Activated CD4-positive, alpha-beta T cell treated with anti-CD3 and anti-CD28 coated beads for 1 hour (primary cell): ENCODE data around the gene FURIN.
"Not testable (repeated sequence)": the region's sequence is repeated elsewhere in the genome, so short reads cannot be mapped to it uniquely, and the experiment has no call there.

Experiments
- DNase-seq: peaks from one replicate; pipeline ENCODE4 v3.0.0-alpha.2; 2020

FURIN gene

DNA sequence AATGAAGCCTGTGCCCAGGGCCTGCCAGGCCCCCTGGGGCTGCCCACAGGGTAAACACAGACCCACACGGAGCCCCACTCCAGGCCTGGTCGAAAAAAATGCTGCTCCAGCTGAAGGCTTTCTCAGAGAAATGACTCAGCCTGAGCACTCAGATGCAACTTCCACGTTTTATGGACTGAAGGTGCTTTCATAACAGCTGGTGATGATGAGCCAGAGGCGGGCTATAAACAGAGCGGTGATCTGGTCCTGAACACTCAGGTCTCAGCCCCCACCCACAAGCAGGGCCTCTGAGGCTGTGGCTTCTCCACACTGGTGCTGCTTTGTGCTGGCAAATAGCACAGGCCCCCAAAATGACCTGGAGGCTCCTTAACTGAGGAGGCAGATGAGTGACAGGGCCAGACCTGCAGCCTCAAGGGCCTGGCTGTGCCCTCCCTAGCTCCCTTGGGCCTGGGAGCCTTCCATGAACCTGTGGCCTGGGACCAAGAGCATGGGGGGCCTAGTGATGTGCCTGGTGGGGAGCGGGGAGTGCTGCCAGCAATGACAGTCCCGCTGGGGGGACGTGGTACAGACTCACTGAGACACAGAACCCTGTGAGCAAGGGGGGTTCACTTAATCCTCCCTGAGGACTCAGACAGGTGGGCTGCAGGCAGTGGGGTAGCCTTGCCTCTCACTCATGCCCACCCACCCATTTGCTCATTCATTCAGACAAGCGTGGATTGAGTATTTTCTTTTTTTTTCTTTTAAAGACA, 23.0 kb upstream of the FURIN start:
- DNase-seq, result no peak

DNA sequence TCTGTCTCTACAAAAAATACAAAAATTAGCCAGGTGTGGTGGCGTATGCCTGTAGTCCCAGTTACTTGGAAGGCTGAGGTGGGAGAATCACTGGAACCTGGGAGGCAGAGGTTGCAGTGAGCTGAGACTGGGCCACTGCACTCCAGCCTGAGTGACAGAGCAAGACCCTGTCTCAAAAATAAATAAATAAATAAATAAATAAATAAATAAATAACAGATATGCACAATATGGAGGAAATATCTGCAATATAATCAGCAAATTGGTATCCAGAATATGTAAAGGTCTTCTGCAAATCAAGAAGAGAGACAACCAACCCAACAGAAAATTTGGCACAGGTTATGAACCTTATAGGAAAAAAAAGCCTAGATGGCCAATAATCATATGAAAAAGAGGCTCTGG, 19.0 kb upstream of the FURIN start:
- not testable (repeated sequence) for DNase-seq

DNA sequence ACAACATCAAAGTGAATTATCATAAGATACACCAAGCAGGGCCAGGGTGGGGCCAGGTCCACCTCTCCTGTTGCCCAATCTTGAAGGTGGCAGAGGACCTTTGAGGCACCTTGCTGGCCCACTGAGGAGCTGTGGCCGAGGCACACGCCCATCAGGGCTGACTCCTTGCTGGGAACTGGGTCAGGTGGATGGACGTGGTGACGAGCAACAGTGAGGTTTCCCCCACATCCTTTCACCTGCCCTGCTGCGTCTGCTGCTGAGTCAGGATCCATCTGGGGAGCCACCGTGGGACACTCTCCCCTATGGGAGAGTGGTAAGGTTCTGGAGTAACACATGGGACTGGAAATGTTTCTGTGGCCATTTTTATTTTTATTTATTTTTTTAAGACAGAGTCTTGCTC, 17.3 kb upstream of the FURIN start:
- DNase-seq, result no peak

DNA sequence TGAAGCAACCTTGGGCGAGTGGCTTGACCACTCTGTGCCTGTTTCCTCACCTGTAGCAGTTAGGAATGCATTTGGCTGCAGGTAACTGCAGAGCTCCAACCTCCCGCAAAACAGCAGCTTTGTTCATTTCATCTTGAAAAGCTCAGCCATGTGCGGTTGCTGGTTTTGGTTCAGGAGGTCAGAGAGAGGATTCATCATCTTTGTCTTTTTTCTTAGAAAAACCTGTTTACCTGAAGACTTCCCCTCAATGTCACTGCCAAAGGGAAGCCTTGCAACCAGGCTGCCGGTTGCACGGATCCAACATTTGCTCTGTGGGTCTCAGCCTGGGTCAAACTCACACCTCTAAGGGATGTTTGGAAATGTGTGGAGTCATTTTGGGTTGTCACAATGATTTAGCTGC, 16.4 kb upstream of the FURIN start:
- DNase-seq, result no peak

DNA sequence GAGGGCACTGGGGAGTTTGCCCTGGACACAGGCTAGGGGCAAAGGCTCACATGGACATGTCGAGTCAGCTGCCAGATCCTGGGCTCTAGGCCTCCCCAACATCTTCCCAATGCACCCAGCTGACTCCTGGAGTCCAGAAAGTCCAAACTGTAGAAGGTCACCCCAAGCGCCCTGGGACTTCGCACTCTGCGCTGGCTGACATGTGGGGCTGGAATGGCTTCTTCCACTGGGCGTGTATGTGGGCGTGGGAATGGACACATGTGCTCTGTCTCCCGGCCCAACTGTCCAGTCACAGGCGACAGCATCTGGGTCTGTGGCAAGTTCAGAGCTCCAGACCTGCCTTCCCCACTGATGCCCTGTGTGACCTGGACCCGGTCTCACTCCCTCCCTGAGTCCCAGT, 13.2 kb upstream of the FURIN start:
- DNase-seq, result no peak

DNA sequence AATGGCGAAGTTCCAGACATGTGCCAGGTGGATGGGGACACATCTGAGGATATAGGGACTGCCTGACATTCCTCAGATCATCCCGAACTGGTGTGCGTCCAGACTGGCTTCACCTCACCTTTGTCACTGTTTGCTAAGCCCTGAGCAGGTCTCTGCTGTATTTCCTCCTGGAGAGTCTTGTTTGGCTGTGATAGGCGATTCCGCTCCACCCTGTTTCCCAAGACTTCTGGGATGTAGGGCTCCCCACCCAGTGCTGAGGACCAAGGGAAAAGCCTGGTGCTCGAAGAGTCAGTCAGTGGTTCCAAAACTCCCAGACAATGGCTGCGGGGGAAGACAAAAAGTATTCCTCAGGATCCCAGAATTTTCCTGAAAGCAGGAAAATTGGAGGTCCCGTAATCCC, 11.1 kb upstream of the FURIN start:
- DNase-seq, result no peak

DNA sequence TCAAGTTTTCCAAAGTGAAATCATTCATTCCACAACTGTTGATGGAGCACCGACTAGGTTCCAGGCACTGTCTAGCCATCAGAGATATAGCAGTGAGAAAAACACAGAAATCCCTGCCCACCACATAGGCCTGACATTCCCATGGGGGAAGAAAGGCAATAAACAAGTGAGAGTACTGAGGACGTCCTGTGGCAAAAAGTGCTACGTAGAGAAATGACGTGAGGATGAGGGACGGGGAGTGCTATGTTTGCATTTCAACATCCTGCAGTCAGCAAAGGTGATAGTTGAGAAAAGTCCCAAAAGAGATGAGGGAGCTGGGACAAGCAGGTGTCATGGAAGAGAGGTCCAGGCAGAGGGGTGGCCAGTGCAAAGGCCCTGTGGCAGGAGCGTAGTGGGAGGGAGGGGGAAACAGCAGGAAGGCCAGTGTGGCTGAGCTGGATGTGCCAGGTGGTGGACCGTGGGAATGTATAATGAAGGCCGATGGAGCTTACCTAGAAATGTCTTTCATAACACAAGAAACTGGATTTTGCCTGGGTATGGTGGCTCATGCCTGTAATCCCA, 10.4 kb upstream of the FURIN start:
- no peak for DNase-seq

DNA sequence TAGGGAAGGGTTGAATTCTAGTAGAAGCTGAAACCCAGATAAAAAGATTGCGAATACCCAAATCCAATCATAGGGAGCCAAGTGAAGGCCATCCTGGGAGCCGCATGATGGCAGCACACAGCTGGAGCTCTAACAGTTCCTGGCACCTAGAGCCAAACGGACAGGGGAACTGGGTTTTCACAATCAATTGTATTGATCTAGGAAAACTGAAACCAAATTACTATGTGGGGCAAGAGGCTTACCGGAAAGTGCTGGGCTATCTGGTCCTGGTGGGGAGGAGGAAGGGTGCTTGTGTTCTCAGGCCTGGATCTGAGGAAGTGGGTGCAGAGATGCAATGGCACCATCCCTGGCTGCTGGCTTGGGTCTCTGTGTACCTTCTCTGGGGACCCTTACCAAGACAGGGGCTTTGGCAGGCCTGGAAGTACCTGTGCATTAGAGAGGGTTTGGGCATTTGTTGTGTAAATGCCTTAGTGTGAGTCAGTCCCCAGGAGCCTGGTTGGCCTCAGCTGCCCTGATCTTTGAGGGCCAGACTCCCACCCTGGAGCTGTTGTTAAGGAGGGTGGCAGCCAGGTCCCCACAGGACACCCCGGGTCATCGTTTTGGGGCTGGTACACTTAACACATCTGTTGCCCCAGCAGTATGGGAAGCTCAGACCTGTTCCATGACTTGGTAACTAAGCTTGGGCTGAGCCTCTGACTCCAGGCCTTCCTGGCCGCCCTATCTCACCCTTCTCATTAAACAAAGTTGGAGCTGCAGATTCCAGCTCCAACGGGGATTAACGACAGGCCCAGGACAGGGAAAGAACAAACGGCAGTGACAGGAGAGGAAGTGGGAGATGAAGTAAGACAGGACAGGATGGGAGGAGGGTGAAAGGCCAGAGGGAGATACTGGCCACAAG, 8.9 kb upstream of the FURIN start:
- no peak for DNase-seq

DNA sequence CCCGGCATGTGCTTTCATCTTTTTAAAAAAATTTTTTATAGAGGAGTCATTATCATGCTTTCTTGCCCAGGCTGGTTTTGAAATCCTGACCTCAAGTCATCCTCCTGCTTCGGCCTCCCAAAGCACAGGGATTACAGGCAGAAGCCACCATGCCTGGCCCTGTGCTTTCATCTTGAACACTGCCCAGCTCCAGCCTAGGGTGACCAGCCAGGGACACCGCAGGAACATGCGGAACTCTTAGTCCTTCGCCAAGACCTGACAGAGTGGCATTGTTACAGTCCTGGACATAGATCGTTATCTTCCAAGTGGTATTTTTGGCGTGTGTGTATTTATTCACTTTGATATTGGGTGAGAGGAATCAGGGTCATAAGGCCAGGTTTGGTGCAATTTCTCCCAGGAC, 7.9 kb upstream of the FURIN start:
- DNase-seq, result no peak

DNA sequence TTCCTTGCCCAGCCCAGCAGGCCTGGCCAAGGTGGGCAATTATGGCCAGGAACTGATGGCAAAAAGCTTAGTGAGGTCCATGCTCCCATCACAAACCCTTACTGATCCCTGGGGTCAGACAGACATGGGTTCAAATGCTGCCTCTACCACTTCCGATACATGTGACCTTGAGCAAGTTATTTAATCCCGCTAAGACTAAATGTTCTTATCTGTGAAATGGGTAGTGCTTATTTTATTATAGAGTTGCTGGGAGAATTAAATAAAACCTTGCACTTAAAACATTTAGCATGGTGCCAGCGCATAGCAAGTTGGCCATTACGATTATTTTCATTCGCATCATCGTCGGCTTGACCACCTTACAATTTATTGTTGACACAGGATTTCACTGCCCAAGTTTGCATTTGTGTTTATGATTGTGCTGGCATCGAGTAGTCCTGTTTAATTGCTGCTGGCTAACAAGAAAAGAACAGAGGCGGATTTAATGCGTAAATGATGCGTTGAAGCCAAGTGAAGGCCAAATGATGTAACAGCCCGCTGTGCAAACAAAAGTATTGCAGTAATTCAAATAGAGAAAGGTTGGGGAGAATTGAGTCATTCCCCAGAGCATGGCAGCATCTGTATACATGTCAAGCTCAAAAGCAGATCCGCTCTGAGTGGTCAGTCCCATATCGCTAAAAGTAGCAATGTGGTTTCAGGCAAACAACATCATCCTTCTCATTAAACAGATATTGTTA, 7.3 kb upstream of the FURIN start:
- no peak for DNase-seq

DNA sequence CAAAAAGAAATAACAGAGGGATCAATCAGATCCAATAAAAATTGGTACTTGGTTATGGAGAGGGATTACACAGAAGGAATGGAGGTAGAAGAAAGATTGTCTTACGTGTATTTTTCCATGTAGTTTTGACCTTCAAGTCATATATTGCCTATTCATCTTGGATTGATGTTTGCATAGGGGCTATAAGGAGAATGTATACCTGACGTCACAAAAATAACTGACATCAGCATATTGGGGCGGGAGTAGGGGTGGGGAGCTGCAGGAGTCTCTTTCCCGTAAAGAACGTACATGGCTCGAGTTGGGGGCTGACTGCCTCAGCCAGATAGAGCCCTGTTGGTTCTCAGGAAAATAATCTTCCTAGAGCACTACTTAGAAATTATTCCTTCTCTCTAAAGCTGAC, 5.9 kb upstream of the FURIN start:
- no peak for DNase-seq

DNA sequence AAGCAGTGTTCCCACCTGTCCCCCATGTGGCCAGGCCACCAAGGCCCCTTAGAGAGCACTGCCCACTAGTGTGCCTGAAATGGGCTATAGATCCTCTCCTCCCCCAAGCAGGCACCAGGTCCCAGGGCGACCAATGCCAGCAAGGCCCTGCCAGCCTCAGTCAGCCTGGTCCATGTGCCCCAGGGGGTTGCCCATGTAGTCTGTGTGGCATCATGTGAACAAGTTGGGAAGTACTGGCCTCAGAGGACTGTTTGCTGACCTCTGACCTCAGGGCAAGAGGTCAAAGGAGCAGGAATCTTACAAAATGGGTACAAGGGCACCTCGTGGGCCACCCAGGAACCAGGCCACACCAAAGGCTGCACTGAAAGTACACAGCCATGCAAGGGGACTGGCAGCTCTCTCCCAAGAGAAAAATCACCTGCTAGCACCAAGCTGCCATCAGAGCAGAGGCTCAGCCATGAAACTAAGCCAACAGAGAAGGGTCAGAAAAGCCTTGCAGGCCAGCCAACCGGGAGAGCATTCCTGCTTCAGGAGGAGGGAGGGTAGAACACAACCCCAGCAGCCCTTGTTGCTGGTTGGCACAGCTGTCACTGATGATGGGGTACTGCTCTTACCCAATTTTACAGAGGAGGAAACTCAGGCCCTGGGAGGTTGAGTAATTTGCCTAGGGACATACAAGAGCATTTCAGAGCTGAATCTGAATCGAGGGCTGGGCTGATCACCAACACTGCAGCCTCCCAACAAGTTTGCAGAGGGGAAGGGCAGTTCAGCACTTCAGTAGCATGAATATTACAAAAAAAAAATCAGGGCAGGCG, 5.2 kb upstream of the FURIN start:
- DNase-seq, result no peak

DNA sequence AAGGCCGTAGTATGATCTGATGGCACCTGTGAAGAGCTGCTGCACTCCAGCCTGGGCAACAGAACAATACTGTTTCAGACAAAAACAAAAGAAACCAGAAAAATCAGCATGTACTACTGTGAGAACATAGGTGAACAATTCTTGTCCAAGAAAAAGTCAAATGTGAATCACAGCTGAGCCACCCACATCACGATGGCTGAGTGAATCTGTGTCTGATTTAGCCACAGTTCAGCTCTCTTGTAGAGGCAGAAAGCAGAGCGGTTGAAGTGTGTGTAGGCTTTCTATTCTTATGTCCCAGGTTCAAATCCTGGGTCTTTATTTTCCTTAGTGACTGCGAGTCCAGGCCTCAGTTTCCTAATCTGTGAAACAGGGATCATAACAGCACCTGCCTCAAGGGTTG, 4.4 kb upstream of the FURIN start:
- no peak for DNase-seq

DNA sequence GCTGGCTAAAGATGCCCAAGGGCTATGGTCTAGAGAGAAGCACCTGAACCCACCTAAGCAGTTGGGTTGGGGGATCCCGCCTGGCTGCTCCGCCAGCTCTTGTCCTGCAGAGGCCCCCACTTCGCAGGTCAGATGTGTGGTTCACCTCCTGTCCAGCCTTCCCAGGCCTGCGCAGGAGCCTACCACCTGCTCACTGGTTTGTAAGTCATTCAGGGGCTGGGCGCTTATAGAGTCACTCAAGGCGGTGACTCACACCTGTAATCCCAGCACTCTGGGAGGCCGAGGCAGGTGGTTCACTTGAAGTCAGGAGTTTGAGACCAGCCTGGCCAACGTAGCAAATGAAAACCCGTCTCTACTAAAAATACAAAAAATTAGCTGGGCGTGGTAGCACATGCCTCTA, 3.9 kb upstream of the FURIN start:
- no peak for DNase-seq

DNA sequence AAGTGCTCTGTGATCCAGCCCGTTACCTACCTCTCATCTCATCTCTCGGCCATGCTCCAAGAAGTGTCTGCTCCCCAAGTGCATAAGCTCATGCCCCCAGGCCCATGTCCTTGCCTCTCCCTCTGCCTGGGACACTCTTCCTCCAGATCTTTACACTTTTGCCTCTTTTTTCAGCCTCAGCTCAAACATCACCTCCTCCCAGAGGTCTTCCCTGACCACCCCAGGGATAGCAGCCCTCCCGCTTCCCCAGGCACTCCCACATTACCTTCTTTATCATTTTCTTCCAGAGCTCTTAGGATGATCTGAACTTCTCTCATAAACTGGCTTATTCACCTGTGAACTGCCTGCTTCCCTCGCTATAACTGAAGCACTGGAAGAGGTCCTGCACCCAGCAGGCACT, 2.7 kb upstream of the FURIN start:
- DNase-seq, result no peak

DNA sequence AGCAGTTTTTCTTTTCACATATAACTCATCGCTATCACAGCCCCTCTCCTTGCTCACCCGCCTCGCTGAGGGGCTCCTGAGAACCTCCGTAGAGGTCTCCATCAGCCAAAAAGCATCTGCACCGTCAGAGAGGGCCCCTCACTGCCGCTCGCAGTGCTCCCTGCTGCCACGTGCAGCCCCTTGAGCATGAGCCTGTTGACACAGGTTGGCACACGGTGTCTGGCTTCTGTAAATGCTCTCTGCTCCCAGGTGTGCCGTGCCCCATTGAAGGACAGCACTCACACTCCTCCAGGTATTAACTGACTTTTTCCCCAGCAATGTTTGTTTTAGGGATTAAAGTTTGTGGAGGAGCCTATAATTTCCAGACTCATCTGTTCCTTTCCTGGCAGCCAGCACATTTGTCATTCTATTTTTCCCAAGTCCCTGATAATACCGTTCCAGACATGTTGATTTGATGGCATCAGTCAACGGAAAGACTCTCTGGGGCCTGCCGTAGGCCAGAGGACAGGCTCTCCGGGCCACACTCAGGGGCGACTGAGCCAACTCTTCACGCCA, 2.1 kb upstream of the FURIN start:
- no peak for DNase-seq

DNA sequence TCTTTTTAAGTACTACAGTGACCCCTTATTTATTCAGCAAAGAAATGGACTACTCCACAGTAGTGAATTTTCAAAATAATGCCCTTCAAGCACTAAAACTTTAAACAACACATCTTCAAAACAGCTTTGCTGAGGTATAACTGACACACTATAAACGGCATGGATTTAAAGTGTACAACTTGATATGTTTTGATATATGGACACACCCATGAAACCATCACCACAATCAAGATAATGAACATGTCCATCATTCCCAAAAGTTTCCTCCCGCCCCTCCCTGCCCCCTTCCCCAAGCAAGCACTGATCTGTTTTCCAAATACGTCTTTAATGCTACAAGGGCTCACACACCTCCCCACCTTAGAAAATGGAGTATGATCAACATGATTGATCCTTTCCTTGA, 1.6 kb upstream of the FURIN start:
- no peak for DNase-seq

DNA sequence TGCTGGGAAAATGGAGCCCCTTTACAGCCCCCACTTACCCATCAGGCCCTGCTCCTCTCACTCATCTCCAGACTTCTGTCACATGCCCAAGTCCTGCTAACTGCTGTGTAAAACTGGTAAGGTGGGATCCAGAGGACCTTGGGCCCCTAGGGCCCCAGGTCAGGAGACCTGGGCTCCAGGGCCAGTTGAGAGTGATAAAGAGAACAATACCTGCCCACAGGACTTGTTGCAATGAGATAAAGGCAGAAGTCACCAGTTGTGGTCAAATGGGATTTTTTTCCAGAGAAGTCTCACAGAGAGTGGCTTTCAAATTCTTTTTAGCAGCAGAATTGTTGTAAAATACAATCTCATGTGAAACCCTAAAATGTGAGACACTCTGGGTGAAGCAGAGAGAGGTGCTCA, 753 bp downstream of the FURIN start:
- DNase-seq, result no peak

DNA sequence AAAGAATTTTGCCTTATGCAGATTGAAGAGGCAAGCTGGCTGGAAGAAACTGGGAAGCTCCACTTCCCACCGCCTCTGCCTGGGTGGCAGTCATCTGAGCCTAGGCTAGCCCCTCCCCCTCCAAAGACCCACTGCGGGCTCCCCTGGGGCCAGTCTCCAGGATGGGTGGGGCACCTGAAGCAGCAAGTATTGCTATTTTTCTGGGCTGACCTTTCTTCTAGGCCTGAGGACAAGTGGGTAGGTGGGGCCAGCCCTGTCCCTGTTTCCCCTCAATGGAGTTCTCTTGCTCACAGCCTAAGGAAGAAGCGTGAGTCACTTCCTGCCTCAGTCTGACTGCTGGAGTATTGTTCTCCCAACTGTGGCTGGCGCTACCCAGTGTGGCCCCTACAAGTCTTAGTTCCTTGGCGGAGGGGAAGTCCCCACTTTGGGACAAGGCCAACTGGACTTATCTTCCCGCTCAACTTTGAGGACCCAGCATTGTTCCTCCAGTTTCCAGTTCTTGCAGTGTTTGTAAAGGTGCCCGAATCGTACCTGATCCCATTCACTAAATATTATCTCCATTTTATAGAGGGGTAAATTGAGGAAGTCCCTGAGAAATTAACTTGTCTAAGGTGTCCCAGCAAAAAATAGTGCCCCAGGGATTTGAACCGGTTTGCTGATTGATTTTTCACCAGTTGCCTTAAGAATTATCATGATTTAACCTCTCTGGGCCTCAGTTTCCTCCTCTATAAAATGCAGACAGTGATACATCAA, 1.4 kb downstream of the FURIN start:
- no peak for DNase-seq

DNA sequence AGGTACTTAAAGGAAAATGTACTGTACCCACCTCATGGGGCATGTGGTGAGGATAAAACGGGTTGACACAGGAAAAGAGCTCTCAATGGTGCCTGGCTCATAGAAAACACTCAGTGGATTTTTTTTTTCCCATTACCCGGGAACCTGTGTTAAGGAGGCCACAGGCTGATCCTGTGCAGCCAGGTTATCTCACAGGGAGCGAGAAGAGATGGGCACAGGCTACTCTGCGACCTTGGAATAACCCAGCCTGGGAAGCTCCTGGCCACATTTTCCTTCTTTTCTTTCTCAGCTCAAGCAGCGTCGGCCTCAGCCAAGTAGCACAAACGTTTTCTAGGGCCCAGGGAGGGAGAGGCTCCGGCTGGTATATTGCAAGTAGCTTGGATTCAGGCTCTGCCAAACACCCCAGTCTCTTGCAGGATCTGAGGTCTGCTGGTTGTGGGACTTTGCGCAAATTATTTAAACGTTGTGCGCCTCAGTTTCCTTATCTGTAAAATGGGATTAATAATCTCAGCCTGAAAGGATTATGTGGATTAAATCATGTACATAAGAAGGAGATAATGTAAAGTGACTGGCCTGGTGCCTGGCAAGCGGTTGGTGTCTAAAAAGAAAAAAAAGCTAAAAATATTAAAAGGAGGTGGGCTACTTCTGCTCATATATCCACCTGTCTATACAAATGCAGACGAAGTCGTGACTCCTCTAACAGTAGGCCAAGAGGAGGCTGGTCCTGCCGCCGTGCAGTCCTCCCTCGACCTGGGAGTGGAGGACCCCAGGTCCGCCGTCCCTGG, 2.2 kb downstream of the FURIN start:
- DNase-seq, result no peak
